Endothelial cell (in vitro differentiated cells): ENCODE data around the gene TEAD3. TPM values are rescaled to one million over a fixed set of nuclear protein-coding genes. Genes with fewer than 3 reads are reported as not detected.
A peak's percentile ranks its signal among the peaks of the same experiment; 100 is the strongest.

Source experiments
- DNase-seq: peaks from one replicate; pipeline ENCODE4 v3.0.0; 2021; ENCODE audit warnings: low spot score
- H3K27ac Mint-ChIP-seq: one replicate; pipeline ENCODE4 v1.8.0; 2021; ENCODE audit warnings: mixed read lengths, inconsistent platforms; ENCODE audit not compliant: unreplicated experiment
- H3K27me3 Mint-ChIP-seq: one replicate; pipeline ENCODE4 v1.8.0; 2021; ENCODE audit warnings: mild to moderate bottlenecking, moderate library complexity, mixed read lengths, inconsistent platforms; ENCODE audit not compliant: unreplicated experiment
- H3K36me3 Mint-ChIP-seq: one replicate; pipeline ENCODE4 v1.8.0; 2021; ENCODE audit warnings: mild to moderate bottlenecking, low read depth, mixed read lengths, inconsistent platforms; ENCODE audit not compliant: unreplicated experiment
- H3K4me1 Mint-ChIP-seq: one replicate; pipeline ENCODE4 v1.8.0; 2021; ENCODE audit warnings: mild to moderate bottlenecking, mixed read lengths, inconsistent platforms; ENCODE audit not compliant: unreplicated experiment
- H3K4me3 Mint-ChIP-seq: one replicate; pipeline ENCODE4 v1.8.0; 2021; ENCODE audit warnings: mild to moderate bottlenecking, mixed read lengths, inconsistent platforms; ENCODE audit not compliant: unreplicated experiment
- H3K9me3 Mint-ChIP-seq: one replicate; pipeline ENCODE4 v1.8.0; 2021; ENCODE audit warnings: mixed read lengths, inconsistent platforms; ENCODE audit not compliant: unreplicated experiment
- CTCF ChIP-seq: fragments of 200-600 bp; sonication (generic); IDR thresholded peaks from one replicate; pipeline ENCODE4 v1.5.0; 2021; ENCODE audit warnings: antibody characterized with exemption; ENCODE audit not compliant: unreplicated experiment
- total RNA-seq: library from RNA; stranded (reverse); fragmentation: NEBNext Ultra II Directional; extraction: Animal tissue kit (Norgen Biotek cat#: 25700); gene quantifications from one replicate; pipeline ENCODE4 v1.2.1, GENCODE V29; 2021; ENCODE audit not compliant: unreplicated experiment

Gene TEAD3
- total RNA-seq, 1 donor from 2014 or later, result 6.3 TPM

DNA sequence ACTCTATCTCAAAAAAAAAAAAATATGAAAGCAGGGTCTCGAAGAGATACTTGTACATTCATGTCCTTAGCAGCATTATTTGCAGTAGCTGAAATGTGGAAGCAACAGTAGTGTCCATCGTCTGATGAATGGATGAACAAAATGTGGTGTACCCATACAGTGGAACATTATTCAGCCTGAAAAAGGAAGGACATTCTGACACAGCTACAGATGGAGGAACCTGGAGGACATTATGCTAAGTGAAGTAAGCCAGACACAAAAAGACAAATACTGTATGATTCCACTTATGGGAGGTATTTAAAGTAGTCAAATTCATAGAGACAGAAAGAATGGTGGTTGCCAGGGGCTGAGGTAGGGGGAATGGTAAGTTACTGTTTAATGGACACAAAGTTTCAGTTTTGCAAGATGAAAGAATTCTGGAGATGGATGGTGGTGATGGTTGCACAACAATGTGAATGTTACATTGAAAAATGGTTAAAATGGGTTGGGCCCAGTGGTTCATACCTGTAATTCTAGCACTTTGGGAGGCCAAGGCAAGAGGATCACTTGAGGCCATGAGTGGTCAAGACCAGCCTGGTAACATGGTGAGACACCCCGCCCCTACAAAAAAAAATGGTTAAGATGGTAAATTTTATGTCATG, 27.6 kb upstream of the TEAD3 start:
- H3K27me3 Mint-ChIP-seq, result peaks cover 2% of the 10 kb centered on the region
- peak overlapping the region; percentile 42 for H3K27ac Mint-ChIP-seq
- peaks cover 2% of the 10 kb centered on the region for H3K4me1 Mint-ChIP-seq
- H3K9me3 Mint-ChIP-seq, result no peaks in the 10 kb centered on the region
- TF ChIP-seq CTCF, result no peak
- no peak overlapping the region for H3K4me3 Mint-ChIP-seq
- no peaks in the 10 kb centered on the region for H3K36me3 Mint-ChIP-seq
- DNase-seq, result no peak

DNA sequence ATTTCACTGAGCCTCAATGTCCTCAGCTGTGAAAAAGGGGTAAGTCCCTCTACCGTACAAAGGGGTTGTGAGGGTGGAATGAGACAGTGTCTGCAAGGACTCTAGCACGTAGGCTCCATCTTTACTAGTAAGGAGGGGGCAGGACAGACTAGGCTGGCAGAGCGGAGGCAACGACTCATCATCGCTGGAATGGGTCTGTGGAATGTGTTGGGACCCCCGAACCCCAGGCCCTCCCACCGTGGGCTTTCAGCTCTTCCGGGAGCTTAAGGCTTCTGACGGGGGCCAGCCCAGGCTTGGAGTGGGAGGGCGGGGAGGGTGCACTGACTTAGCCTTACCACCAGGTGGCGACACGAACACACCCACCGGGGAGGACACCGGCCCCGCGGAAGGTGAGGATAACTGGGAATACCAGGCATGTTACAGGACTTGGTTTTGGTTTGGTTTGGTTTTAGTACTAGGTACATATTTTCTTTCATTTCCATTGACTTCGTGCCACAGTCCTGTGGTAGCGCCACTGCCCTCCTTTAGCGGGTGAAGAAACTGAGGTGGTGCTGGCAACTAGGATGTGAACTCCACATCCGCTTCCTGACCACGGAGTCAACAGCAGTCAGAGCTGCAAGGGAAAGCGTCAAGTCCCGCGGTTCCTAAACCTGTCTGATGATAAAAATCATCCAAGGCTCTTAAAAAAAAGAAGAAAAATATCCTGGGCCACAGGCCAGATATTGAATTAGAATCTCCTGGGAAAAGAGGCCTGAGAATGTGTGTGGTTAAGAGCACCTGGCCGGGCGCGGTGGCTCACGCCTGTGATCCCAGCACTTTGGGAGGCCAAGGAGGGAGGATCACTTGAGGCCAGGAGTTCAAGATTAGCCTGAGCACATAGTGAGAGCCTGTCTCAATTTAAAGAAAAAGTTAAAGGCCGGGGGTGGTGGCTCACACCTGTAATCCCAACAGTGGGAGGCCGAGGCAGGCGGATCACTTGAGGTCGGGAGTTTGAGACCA, 26.1 kb upstream of the TEAD3 start:
- Mint-ChIP-seq H3K27ac (no peak overlapping the region), H3K4me1 (peaks cover 2% of the 10 kb centered on the region), H3K9me3 (no peaks in the 10 kb centered on the region), H3K36me3 (no peaks in the 10 kb centered on the region), H3K27me3 (peaks cover 2% of the 10 kb centered on the region), H3K4me3 (no peak overlapping the region)
- TF ChIP-seq CTCF, result peak; percentile 100
- DNase-seq, result peak; percentile 88

GRCh38 chr6:35522151-35522550, 25.3 kb upstream of the TEAD3 start:
- no peak overlapping the region for H3K27ac Mint-ChIP-seq
- no peaks in the 10 kb centered on the region for H3K36me3 Mint-ChIP-seq
- no peaks in the 10 kb centered on the region for H3K9me3 Mint-ChIP-seq

DNA sequence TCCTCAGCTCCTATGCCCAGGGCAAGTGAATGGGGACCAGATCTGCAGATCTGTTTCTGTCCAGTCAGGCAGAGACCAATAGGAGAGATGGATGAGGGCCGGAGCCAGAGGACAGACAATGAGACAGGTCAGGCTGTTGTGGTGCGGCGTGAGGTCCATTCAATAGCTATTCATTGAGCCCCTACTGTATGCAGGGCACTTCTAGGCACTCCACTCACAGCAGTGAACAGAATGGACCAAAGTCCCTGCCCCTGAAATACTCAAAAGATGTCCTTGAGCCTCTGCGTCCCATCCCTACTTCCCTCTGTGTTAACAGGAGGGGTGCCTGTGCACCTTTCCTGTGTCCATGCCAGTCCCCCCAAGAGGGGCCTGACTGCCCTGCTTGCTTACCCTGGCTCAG, 24.4 kb upstream of the TEAD3 start:
- Mint-ChIP-seq H3K4me3 (no peak overlapping the region), H3K27ac (no peak overlapping the region), H3K36me3 (no peaks in the 10 kb centered on the region), H3K27me3 (peaks cover 2% of the 10 kb centered on the region), H3K9me3 (no peaks in the 10 kb centered on the region), H3K4me1 (peaks cover 2% of the 10 kb centered on the region)
- DNase-seq, result no peak
- no peak for TF ChIP-seq CTCF

More at GRCh38 chr6:35522151-35522550, 25.3 kb upstream of the TEAD3 start:
- Mint-ChIP-seq H3K27me3 (peaks cover 2% of the 10 kb centered on the region), H3K4me1 (peaks cover 2% of the 10 kb centered on the region), H3K4me3 (no peak overlapping the region)
- no peak for TF ChIP-seq CTCF
- DNase-seq, result no peak
